Umbilical cord (tissue), 2 donors: ENCODE results near the gene DLL4. TPM values are rescaled to one million over a fixed set of nuclear protein-coding genes. Genes with fewer than 3 reads are reported as not detected.

ENCODE experiments used
- DNase-seq: peaks from one replicate; pipeline ENCODE4 v3.0.0-alpha.2; 2015; ENCODE audit warnings: low spot score
- total RNA-seq: library from RNA; depleted of rRNA; stranded (reverse); fragments of >200 nt; gene quantifications from one replicate; pipeline ENCODE4 v1.2.3, GENCODE V29; 2014; ENCODE audit warnings: low replicate concordance; ENCODE audit not compliant: insufficient read depth

The DLL4 gene
- total RNA-seq, result 3.6 TPM

GRCh38 chr15:40928821-40929659, at the start of gene DLL4:
TSS of gene DLL4 (plus strand) at chr15:40929340. CDS start at chr15:40929669, 329 bp downstream.
- DNase-seq, result peak; percentile 62

- no peak for DNase-seq
Measured at GRCh38 chr15:40879609-40880008, 49.5 kb upstream of the DLL4 start.

GRCh38 chr15:40881351-40881750, 47.8 kb upstream of the DLL4 start:
- DNase-seq, result no peak

GRCh38 chr15:40886586-40886985, 42.6 kb upstream of the DLL4 start:
- DNase-seq, result no peak

GRCh38 chr15:40889112-40889511, 40.0 kb upstream of the DLL4 start:
- DNase-seq, result no peak

GRCh38 chr15:40891138-40891537, 38.0 kb upstream of the DLL4 start:
- no peak for DNase-seq

GRCh38 chr15:40891810-40892446, 37.2 kb upstream of the DLL4 start:
- DNase-seq, result peak; percentile 63

GRCh38 chr15:40892447-40893012, 36.6 kb upstream of the DLL4 start:
- DNase-seq, result no peak

- DNase-seq, result no peak
Measured at GRCh38 chr15:40893019-40893670, 36.0 kb upstream of the DLL4 start.

- DNase-seq, result peak; percentile 98
Measured at GRCh38 chr15:40893733-40894680, 35.1 kb upstream of the DLL4 start, which contains the start of gene VPS18. TSS of gene VPS18 (plus strand) at chr15:40894450. CDS start at chr15:40894769, 319 bp downstream.

- DNase-seq, result peak; percentile 67
Measured at GRCh38 chr15:40894681-40895448, 34.3 kb upstream of the DLL4 start.

GRCh38 chr15:40899536-40900207, 29.5 kb upstream of the DLL4 start:
- no peak for DNase-seq

GRCh38 chr15:40900256-40901052, 28.7 kb upstream of the DLL4 start:
- no peak for DNase-seq

- DNase-seq, result no peak
Measured at GRCh38 chr15:40901053-40901443, 28.1 kb upstream of the DLL4 start.

- DNase-seq, result peak; percentile 36
Measured at GRCh38 chr15:40902605-40903561, 26.3 kb upstream of the DLL4 start.

GRCh38 chr15:40904552-40905201, 24.5 kb upstream of the DLL4 start:
- DNase-seq, result no peak
